SK-N-SH (cell line): ENCODE results near the gene TMEM191B.
"Not testable (repeated sequence)": the region's sequence is repeated elsewhere in the genome, so short reads cannot be mapped to it uniquely, and the experiment has no call there.

ENCODE experiments used
- CTCF ChIP-seq: fragments of 200-600 bp; sonication (generic); IDR thresholded peaks from 2 replicates; pipeline ENCODE4 v1.6.1; 2017; ENCODE audit warnings: antibody characterized with exemption, mild to moderate bottlenecking, moderate library complexity
- EP300 ChIP-seq, 2 experiments: IDR thresholded peaks; 2 replicates each; pipeline versions ENCODE4 v1.4.0 to v1.6.1; 2012; ENCODE audit warnings: borderline replicate concordance in 1 of 2, low read depth in 1 of 2, low read length in 1 of 2
- EZH2phosphoT487 ChIP-seq: fragments of 200-600 bp; sonication (generic); IDR thresholded peaks from 2 replicates; pipeline ENCODE4 v1.6.1; 2017; ENCODE audit warnings: low read depth, mixed run types, mild to moderate bottlenecking, antibody characterized with exemption, moderate library complexity, borderline replicate concordance
- FOXM1 ChIP-seq: IDR thresholded peaks from 2 replicates; pipeline ENCODE4 v1.4.0; 2012; ENCODE audit warnings: low read depth, mild to moderate bottlenecking
- JUND ChIP-seq: IDR thresholded peaks from 2 replicates; pipeline ENCODE4 v1.4.0; 2012
- MXI1 ChIP-seq: IDR thresholded peaks from 2 replicates; pipeline ENCODE4 v1.6.1; 2012; ENCODE audit warnings: mild to moderate bottlenecking, low read depth, low read length, improper control_type of control experiment
- POLR2AphosphoS5 ChIP-seq: IDR thresholded peaks from 2 replicates; pipeline ENCODE4 v1.6.1; 2012; ENCODE audit warnings: low read depth, low read length
- RAD21 ChIP-seq: IDR thresholded peaks from 2 replicates; pipeline ENCODE4 v1.6.1; 2012; ENCODE audit warnings: mild to moderate bottlenecking, low read length
- SMC3 ChIP-seq: IDR thresholded peaks from 2 replicates; pipeline ENCODE4 v1.6.1; 2012; ENCODE audit warnings: low read depth, low read length, improper control_type of control experiment
- TCF12 ChIP-seq: IDR thresholded peaks from 2 replicates; pipeline ENCODE4 v1.4.0; 2012
- TEAD4 ChIP-seq: IDR thresholded peaks from 2 replicates; pipeline ENCODE4 v1.4.0; 2012; ENCODE audit warnings: mild to moderate bottlenecking, borderline replicate concordance; ENCODE audit not compliant: insufficient read depth
- YY1 ChIP-seq: IDR thresholded peaks from 2 replicates; pipeline ENCODE4 v1.4.0; 2012; ENCODE audit warnings: low read depth, mild to moderate bottlenecking
- TF ChIP-seq, protein P1 (sequence below): IDR thresholded peaks from 2 replicates; pipeline ENCODE4 v1.6.1; 2012; ENCODE audit warnings: mild to moderate bottlenecking, low read depth, low read length, moderate library complexity
- TF ChIP-seq, protein P2 (sequence below): IDR thresholded peaks from 2 replicates; pipeline ENCODE4 v1.4.0; 2012; ENCODE audit warnings: low read depth

DNA sequence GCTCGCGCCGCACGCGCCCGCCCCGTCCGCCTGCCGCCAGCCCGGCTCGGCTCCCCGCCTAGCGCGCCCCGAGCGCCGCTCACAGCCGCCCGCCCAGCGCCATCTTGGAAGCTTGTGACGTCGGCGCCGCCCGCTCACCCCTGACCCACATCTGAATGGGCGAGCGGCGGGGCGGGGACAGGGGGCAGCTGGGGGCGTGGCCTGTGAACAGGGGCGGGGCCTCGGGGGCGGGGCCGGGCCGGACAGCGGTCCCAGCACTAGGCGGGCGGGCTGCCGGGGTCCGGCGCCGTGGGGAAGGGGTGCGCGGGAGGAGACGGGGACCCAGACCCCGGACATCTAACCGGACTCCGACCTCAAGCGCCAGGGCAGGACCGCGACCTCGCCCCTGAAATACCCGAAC lies 50.2 kb downstream of the TMEM191B start:
- TF ChIP-seq YY1; EP300 (IDR thresholded peaks at IDR 0.05; ENCODE audit: borderline replicate concordance in 1 of 2, low read depth in 1 of 2, low read length in 1 of 2); CTCF; SMC3; TCF12; POLR2AphosphoS5; RAD21; TEAD4; EZH2phosphoT487; FOXM1; MXI1; JUND: not testable (repeated sequence)
- TF ChIP-seq, protein P1, sequence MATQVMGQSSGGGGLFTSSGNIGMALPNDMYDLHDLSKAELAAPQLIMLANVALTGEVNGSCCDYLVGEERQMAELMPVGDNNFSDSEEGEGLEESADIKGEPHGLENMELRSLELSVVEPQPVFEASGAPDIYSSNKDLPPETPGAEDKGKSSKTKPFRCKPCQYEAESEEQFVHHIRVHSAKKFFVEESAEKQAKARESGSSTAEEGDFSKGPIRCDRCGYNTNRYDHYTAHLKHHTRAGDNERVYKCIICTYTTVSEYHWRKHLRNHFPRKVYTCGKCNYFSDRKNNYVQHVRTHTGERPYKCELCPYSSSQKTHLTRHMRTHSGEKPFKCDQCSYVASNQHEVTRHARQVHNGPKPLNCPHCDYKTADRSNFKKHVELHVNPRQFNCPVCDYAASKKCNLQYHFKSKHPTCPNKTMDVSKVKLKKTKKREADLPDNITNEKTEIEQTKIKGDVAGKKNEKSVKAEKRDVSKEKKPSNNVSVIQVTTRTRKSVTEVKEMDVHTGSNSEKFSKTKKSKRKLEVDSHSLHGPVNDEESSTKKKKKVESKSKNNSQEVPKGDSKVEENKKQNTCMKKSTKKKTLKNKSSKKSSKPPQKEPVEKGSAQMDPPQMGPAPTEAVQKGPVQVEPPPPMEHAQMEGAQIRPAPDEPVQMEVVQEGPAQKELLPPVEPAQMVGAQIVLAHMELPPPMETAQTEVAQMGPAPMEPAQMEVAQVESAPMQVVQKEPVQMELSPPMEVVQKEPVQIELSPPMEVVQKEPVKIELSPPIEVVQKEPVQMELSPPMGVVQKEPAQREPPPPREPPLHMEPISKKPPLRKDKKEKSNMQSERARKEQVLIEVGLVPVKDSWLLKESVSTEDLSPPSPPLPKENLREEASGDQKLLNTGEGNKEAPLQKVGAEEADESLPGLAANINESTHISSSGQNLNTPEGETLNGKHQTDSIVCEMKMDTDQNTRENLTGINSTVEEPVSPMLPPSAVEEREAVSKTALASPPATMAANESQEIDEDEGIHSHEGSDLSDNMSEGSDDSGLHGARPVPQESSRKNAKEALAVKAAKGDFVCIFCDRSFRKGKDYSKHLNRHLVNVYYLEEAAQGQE = not testable (repeated sequence)
- TF ChIP-seq, protein P2, sequence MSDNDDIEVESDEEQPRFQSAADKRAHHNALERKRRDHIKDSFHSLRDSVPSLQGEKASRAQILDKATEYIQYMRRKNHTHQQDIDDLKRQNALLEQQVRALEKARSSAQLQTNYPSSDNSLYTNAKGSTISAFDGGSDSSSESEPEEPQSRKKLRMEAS = not testable (repeated sequence)
